Stomach (tissue), 4 donors: Measurements from ENCODE around the gene HSPA12A.

ENCODE experiments used
- POLR2A ChIP-seq, 4 donors: fragments of 450-650 bp; IDR thresholded peaks; one replicate each; pipeline ENCODE4 v1.6.1; 2016; ENCODE audit warnings: antibody characterized with exemption in 4 of 4, control low read depth in 2 of 4, mild to moderate bottlenecking in 1 of 4, moderate library complexity in 1 of 4
- POLR2AphosphoS5 ChIP-seq, 3 donors: sonication (generic); formaldehyde crosslinking; IDR thresholded peaks; one replicate each; pipeline ENCODE4 v1.6.1; 2016; ENCODE audit warnings: antibody characterized with exemption in 3 of 3
- TF ChIP-seq, protein P1 (sequence below), 7 experiments: fragments of 450-650 bp in 4 of 7; fragments of 200-600 bp in 3 of 7; sonication (generic) in 3 of 7; IDR thresholded peaks; one replicate each; pipeline ENCODE4 v1.5.1; 2016 to 2019; ENCODE audit warnings: antibody characterized with exemption in 7 of 7, control low read depth in 2 of 7, mild to moderate bottlenecking in 1 of 7

DNA sequence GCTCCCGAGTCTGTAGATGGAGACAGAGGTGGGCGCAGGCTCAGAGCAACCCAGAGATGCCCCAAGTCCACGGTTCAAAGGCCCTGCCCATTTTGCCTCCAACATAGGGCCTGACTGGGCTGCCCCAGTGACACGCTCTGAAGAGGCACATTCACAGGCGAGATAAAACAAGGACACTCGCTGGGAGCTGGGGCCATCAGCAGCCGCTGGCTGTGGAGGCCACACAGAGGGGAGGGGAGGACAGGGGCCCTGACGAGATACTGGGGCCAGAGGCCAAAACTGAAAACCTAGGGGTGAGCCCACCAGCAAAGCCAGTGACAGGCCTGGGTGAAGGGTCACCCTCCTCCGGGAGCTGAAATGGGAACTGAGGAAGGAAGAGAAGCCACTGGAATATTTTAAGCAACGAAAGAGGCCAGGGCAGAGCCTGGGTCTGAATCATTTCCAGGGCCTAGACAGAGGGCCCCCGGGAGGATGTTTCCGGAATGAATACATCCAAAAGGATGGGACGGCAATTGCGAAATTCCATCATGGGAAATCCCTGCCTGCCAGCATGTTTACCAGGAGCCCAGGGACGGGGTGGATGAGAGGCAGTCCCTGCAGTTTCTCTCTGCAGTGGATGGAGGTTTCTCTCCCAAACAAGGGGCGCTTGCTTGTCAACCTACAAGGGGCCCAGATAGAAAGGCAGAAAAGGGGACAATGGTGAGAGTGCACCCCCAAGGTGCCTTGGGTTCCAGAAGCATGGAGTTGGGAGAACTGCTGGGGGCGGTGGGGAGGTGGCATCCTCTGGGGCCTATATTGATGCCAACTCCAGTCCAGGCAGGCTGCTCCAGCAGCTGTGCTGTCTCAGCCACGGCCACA is 29.0 kb upstream of the HSPA12A start:
- TF ChIP-seq, protein P1, sequence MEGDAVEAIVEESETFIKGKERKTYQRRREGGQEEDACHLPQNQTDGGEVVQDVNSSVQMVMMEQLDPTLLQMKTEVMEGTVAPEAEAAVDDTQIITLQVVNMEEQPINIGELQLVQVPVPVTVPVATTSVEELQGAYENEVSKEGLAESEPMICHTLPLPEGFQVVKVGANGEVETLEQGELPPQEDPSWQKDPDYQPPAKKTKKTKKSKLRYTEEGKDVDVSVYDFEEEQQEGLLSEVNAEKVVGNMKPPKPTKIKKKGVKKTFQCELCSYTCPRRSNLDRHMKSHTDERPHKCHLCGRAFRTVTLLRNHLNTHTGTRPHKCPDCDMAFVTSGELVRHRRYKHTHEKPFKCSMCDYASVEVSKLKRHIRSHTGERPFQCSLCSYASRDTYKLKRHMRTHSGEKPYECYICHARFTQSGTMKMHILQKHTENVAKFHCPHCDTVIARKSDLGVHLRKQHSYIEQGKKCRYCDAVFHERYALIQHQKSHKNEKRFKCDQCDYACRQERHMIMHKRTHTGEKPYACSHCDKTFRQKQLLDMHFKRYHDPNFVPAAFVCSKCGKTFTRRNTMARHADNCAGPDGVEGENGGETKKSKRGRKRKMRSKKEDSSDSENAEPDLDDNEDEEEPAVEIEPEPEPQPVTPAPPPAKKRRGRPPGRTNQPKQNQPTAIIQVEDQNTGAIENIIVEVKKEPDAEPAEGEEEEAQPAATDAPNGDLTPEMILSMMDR (IDR thresholded peaks at IDR 0.05), result no peak
- TF ChIP-seq POLR2AphosphoS5 (IDR thresholded peaks at IDR 0.05) (peak in 1 of 3 donors; percentile 32), POLR2A (IDR thresholded peaks at IDR 0.05) (no peak)
